Hepatic stellate cell (primary cell): ENCODE data around the gene PAQR4.

Experiments used
- DNase-seq: peaks from one replicate; pipeline ENCODE4 v3.0.0; 2011; ENCODE audit warnings: low spot score

Gene PAQR4

DNA sequence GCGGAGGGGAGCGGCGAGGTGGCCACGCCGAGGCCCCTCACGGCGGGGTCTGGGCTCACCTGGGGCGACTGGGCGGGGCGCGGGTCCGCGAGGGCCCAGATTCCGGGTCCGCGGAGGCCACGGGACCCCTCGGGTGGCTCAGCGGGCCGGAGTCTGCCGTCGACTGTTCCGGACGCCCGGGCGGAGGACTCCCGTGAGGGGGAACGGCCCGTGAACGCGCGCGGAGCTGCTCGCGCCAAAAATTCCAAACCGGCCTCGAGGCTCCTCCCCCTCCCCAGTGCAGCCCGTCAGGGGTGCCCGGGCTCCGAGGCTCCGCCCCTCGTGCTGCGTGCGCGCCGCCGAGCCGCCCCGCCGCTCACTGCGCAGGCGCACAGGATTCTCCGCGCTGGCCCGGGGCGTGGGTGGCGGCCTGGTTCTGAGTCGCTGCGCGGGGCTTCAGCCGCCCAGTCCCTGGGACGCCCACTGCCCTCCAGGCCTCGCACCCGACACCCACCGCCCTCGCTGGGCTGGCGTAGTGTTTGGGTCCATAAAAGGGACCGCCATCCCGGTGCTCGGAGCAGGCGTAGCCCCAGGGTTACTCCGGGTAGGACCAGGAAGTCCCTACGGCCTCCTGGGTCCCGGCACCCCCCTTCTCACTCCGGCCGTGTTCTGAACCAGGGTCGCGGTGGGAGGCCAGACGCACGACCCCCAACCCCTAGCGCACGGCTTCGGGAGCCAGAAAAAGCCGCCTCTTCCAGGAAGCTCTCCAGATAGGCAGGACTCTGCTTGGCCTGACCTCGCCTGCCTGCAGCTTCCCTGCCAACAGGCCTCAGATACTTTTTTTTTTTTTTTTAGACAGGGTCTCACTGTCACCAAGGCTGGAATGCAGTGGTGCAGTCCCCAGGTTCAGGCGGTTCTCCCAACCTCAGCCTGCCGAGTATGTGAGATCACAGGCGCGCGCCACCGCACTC is 11.4 kb downstream of the PAQR4 start, which contains the start of gene PKMYT1:
TSS of gene PKMYT1 (minus strand) at position 220 of the 950 bp plus-strand sequence. CDS start 789 bp downstream, outside the sequence.
- DNase-seq: peak; percentile 100

DNA sequence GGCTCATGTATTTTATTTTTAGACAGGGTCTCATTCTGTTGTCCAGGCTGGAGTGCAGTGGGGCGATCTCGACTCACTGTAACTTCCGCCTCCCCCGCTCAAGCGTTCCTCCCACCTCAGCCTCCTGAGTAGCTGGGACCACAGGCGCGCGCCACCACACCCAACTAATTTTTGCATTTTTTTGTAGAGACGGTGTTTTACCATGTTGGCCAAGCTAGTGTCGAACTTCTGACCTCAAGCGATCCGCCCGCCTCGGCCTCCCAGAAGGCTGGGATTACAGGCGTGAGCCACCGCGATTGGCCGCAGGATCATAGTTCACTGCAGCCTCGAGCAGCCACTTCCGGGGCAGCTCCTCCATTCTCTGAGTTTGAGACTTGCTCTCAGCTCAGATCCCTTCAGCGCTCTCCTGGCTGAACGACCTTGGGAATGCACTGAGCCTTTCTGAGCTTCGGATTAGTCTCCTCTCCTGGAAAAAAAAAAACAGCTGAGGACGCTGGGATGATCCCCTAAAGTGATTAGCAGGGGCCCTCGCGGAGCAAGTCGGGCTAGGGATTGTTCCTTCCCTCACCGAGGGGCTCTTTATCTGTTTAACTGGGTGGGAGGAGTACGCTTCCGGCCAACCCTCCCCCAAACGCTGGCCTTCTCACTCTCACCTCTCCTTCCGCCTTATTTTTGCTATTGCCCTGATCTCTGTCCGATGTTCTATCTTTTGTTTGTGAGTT is 12.2 kb downstream of the PAQR4 start:
- no peak for DNase-seq

DNA sequence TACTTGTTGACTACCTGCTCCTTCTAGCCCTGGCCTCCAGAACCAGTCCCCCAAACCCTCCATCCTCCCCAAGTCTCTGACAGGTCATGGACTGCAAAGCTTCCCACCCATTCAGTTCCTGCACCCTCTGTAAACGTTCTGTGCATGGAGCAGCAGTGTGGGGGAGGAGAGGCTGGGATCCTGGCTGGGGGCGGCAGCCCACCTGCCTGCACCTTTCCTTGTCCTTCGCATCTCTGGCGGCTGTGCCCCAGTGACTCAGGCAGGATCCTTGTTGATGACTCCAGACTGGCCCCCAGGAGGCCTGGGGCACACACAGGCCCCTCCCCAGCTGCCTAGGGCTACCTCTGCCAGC is 12.7 kb downstream of the PAQR4 start:
- no peak for DNase-seq

DNA sequence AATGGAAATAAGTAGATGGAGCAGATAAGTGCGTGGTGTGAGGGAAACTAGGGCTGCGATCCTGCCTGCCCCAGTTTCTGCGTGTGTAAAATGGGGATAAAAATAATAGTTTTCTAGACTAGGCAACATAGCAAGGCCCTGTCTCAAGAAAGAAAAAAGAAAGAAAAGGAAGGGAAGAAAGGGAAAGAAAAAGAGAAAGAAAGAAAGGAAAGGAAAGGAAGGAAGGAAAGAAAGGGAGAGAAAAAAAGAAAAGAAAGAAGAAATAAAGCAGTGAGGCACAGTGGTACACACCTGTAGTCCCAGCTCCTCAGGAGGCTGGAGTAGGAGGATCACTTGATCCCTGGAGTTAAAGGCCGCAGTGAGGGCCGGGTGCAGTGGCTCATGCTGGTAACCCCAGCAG is 13.3 kb downstream of the PAQR4 start:
- DNase-seq: no peak

DNA sequence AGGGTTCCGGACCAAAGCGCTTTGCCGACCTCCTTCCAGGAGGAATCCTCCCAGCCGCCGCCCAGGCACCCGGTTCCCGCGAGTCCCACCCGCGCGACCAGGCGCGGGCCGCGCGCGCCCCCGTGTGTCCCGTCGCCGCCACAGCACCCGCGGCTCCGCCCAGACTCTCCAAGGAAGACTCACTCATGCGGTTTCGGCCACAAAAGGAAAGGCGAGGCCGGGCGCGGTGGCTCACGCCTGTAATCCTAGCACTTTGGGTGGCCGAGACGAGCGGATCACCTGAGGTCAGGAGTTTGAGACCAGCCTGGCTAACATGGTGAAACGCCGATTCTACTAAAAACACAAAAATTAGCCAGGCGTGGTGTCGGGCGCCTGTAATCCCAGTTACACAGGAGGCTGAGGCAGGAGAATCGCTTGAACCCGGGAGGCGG is 14.6 kb downstream of the PAQR4 start:
- peak; percentile 97 for DNase-seq

DNA sequence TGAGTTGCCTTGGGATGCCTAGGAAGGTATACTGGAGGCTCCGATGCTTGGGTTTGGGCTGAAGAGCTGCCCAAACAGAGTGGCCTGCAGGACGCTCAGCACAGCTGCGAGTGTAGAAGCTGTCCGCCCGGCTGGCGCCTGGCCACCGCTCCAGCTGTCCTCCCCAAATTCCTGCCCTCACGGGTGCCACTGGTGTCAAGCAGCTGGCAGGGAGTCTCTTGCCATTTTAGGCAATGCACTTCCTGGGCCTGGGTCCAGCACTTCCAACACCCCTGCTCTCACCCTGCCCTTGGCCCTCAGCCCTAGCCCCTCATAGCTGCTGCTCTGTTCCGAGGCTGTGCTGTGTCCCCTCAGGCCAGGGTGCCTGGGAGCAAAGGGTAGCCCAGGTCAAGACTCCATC is 16.3 kb downstream of the PAQR4 start:
- DNase-seq: no peak

DNA sequence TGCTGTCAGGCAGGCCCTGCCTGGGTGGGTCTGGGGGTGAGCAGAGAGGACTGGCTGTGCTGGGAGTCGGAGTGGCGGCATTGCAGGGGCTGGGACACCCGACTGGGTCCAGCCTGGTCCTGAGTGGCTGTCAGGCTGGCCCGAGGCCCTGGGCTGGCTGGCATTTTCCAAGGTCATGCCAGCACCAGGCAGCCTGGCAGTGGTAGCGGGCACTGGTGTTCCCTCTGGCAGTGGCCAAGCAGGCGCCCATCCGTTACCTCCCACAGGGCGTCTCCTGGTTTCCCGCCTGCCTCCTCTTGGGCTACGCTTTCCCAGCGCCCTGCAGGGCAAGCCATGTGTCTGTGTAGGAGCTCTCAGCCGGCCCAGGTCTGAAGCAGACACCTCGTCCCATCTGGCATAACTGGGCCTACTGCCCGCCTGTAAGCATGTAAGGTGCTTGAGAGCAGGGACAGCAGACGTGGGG is 16.8 kb downstream of the PAQR4 start:
- DNase-seq: no peak

DNA sequence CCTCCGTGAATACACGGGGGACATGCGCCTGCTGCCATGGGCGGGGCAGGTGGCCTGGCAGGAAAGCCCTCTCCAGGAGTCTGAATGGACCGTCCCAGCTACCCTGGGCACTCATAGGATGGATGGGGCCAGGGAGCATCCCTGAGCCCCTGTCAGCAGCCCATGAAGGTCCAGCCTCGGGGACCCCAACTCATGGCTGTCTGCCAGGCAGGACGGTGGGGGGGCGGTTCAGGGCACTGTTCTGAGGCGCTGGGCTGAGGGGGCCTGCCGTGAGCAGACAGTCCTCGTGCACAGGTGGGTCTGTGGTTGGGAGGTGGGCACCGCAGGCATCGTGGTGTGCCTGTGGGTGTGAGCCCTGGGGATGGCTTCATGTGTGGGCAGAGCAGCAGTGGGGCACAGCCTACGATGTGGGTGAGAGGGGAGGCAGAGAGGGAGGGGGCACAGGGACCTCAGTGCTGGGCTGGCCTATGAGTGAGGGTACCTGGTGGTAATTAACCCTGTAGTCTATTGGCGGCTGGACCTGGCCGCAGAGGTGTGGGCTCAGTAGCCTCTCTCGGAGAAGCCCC is 17.6 kb downstream of the PAQR4 start:
- DNase-seq: no peak

DNA sequence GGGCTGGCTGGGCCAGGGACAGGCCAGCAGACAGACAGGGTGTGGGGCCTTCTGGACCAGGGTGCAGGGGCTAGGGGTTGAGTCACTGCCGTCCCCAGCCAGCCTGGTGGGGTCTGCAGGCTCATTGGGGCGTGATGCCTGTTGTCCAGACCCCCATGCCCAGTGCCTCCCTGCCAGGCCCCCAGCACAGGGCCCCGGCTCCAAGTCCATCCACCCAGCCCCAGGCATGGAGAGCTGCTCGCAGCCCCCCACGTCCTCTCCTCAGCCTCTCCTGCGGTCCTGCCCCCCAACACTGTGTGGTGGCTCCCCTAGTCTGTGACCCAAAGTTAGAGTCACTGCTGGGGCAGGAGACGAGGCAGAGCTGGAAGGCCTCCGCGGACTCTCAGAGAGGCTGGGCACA is 18.1 kb downstream of the PAQR4 start:
- DNase-seq: no peak

DNA sequence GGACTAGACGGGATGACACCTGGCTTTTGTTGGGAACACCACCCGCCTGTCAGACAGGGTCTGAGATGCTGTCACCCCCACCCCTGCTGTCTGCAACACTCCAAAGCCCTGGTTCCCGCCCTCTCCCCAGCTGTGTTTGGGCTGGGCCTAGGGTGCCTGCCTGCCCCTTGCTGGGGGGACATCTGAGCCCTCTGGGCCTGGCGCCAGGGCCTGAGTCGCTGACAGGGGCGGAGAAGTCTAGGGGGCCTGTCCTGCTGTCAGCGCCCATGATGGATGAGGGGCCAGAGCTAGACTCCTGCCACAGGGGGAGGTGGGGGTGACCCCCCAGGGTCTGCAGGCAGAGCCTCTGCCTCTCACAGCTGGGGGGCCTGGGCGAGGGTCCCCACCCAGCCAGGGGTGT is 18.7 kb downstream of the PAQR4 start:
- no peak for DNase-seq

DNA sequence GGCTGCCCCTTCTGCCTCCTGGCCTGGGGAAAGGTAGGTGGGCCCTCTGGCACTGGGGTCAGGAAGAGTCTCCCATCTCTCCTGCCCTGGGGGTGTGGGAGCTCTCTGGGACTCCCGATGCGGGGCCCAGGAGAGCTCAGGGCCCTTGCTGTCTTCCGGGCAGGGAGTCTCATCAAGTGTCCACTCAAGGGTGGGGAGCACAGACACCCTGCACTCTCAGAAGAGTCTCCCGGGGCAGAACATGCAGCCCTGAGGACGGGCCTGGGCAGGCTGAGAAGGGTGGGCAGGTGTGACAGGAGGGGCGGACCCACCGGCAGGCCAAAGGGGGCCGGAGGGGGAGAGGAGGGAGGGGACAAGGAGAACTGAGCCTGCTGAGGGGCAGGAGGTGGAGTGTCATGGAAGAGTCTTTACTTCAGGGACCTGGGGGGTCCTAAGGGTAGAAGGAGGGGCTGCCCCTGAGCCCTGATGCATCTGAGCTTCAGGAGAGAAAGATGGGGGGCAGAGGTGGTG is 19.5 kb downstream of the PAQR4 start:
- no peak for DNase-seq

DNA sequence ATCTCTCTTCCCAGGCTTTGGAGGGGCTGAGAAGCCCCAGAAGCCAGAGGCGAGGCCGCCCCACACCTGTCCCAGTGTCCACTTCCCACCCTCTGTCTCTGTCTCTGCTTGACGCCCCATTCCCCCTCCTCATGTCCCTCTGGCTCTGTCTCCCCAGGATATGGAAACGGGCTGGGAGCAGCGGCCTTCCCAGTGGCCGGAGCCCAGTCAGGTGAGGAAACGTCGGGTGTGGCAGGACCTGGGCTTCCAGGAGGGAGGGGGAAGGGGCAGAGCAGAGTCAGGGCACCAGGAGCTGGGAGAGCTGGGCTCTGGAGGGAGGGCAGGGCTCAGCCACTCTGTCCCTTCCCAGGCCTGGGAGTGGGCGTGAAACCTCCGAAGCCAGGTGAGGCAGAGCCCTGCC is 21.7 kb downstream of the PAQR4 start:
- DNase-seq: no peak

DNA sequence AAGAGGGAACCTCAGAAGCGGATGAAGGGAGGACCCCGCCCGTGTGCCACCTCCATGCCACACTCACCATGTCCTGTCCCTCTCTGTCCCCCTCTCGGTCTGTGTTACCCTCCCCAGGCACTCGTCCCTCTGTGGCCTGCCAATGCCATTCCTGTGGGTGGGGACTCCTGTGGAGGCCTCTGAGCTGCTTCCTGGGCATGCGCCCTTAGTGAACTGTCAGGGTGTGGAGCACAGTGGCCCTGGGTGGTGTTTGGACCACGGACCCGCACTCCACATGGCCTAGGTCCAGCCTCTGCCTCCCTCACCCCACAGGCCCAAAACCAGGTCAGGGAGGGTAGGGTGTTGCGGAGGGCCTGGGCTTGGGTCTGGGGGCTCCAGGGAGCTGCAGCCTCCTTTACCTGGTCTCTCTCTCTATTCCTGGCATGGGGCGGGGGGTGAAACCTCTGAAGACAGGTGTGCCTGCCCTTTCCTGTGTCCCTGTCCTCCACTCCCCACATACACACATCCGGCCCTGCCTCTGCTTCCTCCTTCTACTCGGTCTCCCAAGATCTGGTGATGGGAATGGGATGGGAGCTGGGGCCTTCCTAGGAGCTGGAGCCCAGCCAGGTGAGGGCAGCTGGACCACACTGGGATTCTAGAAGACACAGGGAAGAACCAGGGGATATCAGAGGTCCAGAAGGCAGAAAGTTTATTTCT is 22.6 kb downstream of the PAQR4 start:
- no peak for DNase-seq

DNA sequence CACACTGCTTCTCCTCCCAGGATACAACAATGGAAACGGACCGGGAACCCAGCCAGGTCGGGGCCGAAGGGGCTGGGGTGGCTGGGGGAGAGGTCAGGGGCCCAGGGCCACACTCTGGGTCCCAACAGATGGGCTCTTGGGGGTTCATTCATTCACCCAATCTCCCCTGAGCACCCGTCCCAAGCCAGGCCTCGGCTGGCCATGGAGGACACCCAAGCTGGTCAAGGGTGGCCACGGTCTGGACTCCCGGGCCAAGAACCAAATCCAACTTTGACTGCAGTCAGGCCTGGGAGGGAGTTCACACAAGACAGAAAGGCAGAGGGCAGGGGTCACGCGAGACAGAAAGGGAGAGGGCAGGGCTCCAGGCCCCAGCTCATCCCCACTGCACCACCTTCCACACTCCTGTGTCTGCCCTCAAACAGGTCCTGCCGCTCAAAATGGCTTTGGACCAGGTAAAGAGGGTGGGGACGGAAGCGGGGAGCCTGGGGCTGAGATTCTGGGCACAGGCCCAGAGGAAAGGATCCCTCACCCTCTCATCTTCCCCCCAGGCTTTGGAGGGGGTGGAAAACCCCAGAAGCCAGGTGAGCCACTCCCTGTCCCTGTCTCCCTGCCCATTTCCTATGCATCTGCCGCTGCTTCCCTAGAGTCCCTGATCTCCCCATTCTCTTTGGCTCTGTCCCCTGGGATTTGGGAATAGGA is 23.4 kb downstream of the PAQR4 start:
- no peak for DNase-seq

DNA sequence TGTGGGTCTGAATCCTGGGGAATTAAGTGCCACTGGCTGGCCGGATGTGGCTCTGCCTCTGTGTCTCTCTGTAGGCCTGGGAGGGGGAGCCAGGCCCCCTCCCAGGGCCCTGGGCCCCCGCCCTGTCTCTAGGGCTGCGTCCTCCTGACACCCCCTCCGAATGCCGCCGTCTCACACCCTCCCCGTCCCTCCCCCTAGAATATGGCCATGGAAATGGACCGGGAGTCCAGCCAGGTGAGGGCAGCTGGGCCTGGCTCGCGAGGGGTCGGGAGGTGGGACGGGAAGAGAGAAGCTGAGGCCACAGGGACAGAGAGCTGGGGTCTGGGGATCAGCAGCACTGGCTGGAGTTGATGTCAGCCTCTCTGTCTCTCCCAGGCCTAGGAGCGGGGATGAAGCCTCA is 27.1 kb downstream of the PAQR4 start:
- DNase-seq: no peak

DNA sequence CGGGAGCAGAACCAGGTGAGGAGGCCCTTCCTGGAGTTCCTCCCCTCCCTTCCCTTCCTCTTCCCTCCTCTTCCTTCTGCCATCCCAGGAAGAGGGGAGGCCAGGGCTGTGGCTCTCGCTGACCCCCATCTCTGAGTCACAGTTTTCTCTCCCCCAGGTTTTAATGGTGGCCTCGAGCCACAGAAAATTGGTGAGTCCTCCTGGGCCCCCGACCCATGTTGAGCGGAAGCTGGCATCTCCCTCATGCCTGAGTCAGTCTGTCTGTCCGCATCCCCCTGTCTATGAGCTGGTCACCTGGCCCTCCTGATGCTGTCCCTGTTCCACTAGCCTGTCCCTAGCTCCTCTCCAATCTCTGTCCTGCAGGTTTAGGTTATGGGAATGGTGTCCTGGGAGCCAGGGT is 30.8 kb downstream of the PAQR4 start:
- no peak for DNase-seq

DNA sequence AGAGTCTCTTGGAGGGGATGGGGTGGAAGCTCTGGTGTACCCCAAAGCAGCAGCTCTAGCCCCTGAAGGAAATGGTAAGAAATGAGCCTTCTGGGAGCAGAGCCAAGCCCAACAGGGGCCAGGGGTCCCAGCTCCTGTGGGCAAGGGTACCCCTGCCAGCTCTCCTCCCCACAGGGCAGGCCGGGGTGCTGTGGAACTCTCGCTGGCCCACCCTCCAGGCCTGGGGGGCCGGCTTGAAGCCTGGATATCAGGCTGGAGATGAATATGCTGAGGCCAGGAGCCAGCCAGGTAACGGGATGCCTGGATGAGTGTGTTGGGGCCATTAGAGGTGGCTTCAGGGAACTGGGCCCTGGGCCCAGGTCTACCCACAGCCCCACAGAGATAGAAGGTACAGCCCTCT is 31.4 kb downstream of the PAQR4 start:
- no peak for DNase-seq

DNA sequence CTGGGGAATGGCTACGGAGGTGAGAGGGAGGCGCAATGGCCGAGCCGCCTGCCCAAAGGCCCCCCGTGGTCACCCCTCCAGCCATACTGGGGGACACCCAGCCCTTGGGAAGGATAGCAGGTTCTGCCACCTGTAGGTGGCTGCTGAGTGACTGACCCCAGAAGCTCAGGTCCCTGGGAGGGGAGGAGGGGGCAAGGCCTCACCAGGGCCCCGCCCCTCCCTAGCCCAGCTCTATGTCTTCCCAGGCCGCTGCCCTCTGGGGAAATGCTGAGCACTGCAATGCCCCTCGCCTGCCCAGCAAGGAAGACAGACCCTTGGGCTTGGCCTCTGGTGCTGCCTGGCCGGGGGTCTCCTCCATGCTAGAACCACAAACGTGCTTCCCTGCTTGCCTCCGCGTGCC is 32.2 kb downstream of the PAQR4 start:
- no peak for DNase-seq

DNA sequence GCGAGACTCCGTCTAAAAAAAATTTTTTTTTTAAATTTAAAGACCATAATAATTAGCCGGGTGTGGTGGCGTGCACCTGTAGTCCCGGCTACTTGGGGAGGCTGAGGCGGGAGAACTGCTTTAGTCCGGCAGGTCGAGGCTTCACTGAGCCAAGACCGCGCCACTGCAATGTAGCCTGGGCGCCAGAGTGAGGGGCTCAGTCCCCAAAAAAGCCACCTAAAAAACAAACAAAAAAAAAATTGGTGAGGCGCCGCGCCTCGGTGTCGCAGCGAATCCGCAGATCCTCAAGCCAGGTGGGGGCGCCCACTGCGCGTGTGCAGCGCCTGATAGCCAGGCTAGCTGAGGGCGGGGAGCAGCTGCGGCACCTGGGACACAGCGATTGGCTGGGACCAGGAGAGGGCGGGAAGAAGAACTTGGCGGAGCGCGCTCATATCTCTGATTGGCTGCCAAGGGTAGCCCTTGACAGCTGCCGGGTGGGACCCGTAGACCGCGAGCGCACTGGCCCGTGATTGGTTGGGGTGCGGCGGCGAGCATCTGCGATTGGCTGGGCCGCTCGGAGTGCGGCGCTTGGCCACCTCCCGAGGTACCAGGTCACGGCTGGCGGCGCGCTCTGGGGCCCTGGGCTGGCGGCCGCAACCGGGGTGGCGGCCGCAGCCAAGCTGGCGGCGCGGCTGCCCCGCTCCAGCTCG is 34.6 kb downstream of the PAQR4 start:
- peak; percentile 99 for DNase-seq

DNA sequence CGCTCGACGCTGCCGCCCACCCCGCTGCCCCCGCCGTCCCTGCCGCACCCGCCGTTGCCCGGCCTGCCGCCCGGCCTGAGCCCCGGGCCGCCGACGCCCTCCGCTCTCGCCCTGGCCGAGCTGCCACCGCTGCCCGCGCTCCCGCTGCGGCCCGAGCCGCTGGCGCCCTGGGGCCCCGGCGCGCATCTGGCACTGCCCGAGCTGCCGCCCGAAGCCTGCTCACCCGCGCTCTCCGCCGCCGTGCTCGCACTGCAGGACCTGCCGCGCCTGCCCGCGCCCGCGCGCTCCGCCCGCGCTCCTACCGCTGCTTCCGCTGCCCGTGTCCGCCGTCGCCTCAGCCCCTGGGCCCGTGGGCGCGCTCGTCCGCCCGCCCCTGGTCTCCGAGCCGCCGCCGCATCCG is 35.2 kb downstream of the PAQR4 start:
- no peak for DNase-seq

DNA sequence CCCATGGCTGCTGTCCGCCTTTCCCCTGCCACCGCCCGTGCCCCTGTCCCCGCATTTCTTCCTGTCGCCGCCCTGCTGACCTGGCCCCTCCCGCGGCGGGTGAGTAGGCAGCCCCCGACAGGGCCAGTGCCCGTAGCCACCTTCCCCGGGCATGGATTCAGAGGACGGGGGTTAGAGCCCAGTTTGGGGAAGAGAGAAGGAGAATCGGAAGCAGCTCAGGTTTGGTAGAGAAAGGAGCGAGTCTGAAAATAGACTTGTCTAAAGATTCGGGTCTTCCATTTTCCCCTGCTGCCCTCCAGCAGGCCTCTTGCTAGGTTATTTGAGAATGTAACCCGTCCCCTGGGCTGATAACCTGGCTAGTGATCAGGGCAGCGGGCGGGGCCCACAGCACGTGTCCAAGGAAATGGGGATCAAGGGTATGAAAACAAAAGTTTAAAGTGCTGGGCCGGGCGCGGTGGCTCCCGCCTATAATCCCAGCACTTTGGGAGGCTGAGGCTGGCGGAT is 35.7 kb downstream of the PAQR4 start:
- DNase-seq: no peak
